GM18951 (cell line): ENCODE data around the gene CDK2AP2.
A peak's percentile ranks its signal among the peaks of the same experiment; 100 is the strongest.
"Not testable (repeated sequence)": the region's sequence is repeated elsewhere in the genome, so short reads cannot be mapped to it uniquely, and the experiment has no call there.

Experiments used
- POLR2A ChIP-seq: IDR thresholded peaks from 4 replicates; pipeline ENCODE4 v1.6.1; 2011; ENCODE audit warnings: mild to moderate bottlenecking; ENCODE audit not compliant: insufficient read length, insufficient read depth; ENCODE audit errors: extremely low read depth
- in situ Hi-C: fragments of 300-500 bp; cut with MboI; formaldehyde crosslinking; loops from one replicate; pipeline ENCODE4 v1.12.0; 2022; ENCODE audit warnings: low sequenced_read_pairs, mixed read lengths, inconsistent platforms; ENCODE audit not compliant: unreplicated experiment

CDK2AP2 gene, protein sequence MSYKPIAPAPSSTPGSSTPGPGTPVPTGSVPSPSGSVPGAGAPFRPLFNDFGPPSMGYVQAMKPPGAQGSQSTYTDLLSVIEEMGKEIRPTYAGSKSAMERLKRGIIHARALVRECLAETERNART

DNA sequence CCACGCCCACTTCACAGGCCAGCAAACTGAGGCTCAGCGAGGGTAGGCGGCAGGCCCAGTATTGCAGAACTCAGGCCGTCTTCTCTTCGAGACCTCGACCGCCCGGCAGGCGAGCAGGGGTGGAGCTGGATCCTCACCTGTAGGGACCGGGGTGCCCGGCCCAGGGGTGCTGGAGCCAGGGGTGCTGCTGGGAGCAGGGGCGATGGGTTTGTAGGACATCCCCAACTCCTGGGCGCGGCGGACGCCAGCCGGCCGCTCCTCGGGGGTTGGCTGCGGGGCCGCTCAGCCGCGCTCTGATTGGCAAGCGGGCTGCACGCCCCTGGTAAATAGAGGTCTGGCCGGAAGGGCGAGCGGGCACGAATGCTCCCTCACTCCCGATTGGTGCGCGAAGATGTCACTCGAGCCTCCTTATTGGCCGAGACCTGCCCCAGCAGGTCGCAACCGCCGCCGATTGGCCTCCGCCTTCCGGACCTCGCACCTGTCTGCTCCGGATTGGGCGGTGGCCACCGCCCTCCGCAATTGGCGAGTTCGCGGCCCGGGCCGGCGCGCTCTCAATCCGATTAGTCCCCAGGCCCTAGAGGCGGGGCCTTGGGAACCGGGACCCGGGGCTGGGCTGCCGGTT is at the start of gene CDK2AP2:
CDK2AP2 (minus strand) TSS at position 299 of the 622 bp plus-strand sequence; CDS start at position 219, 80 bp downstream.
- in situ Hi-C loops = no loop called here
- TF ChIP-seq POLR2A = peak; percentile 82

DNA sequence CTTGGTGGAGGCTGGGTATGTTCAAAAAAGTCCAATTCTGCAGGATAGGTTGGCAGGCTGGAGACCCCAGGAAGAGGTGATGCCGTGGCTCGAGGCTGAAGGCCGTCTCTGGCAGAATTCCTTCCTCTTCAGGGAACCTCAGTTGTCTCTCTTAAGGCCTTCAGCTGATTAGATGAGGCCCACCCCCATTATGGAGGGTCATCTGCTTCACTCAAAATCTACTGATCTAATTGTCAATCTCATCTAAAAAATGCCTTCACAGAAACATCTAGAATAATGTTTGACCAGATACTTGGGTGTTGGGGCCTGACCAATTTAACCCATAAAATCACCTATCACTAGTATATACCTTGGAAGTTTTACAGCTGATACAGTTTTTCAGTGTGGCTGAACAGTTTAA is 48.3 kb upstream of the CDK2AP2 start:
- TF ChIP-seq POLR2A = no peak
- in situ Hi-C loops = no loop called here

DNA sequence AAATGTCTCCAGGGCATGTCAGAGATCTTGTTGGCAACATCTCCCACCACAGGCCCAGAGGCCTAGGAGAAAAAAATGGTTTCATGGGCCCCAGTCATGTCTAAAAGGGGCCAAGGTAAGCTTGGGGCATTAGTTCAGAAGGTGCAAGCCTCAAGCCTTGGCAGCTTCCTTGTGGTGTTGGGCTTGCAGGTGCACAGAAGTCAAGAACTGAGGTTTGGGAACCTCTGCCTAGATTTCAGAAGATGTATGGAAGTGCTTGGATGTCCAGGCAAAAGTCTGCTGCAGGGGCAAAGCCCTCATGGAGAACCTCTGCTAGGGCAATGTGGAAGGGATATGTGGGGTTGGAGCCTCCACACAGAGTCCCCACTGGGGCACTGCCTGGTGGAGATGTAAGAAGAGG is 43.7 kb upstream of the CDK2AP2 start:
- in situ Hi-C loops = not testable (repeated sequence)

DNA sequence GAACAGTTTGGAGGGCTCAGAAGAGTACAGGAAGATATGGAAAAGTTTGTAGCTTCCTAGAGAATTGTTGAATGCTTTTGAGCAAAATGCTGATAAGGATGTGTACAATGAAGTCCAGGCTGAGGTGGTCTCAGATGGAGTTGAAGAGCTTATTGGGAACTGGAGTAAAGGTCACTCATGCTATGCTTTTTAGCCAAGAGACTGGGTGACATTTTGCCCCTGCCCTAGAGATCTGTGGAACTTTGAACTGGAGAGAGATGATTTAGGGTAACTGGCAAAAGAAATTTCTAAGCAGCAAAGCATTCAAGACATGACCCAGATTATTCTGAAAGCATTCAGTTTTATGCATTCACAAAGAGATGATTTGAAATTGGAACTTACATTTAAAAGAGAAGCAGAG is 43.2 kb upstream of the CDK2AP2 start:
- no peak for TF ChIP-seq POLR2A
- in situ Hi-C loops = no loop called here

DNA sequence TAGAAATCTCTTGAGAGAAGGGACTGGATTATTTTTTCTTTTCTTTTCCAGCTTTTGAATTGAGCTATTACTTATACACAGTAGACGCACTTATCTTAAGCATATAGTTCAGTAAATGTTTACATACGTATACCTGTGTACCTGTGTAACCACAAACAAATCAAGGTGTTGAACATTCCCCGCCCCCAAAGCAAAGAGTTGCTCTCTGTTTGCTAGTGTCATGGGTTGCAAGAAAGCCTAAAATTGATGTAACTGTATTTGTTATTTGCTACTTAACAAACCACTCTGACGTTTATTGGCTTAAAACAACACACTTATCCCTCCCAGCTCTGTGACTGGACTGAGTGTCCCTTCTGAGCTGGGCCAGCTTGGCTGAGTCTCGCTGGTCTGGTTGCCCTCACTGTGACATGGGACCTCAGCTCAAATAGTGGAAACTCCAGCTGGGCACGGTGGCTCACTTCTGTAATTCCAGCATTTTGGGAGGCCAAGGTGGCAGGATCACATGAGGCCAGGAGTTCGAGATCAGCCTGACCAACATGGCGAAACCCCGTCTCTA is 40.7 kb upstream of the CDK2AP2 start:
- TF ChIP-seq POLR2A = no peak
- in situ Hi-C loops = no loop called here

DNA sequence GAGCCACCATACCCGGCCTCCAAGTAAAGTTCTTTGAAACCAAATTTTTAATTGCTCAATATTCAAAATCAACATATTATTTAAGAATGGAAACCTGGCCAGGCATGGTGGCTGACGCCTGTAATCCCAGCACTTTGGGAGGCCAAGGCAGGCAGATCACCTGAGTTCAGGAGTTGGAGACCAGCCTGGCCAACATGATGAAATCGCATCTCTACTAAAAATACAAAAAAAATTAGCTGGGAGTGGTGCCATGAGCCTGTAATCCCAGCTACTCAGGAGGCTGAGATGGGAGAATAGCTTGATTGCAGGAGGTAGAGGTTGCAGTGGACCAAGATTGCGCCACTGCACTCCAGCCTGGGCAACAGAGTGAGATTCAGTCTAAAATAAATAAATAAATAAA is 40.1 kb upstream of the CDK2AP2 start:
- in situ Hi-C loops = not testable (repeated sequence)

DNA sequence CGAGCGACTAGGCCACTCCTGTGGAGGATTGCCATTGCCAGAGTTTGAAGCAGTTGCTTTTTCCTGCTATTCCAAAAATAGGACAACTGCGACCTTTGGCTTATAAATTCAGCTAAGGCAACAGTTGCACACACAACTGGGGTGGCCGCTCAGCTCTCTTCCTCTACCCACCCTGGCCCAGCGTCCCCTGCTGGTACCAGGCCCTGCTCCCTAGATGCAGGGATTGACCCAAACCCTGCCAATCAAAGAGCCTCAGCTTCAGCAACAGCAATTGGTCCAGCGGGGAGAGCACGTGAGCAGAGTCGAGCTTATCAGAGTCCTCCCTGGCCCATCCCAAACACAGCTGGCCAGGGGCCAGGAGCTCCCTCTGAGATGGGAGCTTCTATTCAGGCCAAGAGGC is 37.3 kb upstream of the CDK2AP2 start:
- in situ Hi-C loops = no loop called here
- TF ChIP-seq POLR2A = no peak

DNA sequence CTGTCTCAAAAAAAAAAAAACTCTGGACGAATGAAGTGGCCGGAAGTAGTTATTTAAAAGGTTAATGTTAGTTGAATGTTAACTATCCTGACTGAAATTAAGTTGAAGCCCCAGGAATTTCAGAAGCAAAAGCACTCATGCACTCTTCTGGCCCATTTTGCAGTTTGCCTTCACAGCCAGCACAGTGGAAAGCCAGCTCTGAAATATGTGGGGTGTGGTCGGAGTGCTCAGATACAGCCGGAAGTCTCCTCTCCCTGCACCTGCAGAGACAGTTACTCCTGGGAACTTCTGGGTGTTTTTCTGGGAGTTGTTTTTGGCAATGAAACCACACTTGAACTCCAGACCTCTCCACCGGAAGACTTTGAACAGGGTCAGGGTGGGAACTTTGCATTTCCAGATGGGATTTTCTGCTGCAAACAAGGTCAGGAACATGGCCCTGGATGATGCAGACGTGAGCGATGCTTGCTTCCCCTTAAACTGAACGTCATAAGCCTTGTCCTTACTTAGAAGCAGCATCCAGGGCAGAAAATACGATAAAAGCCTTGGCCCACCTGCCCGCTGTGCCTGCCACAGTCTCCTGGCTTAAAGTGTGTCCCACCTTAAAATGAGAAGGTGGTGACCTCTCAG is 36.8 kb upstream of the CDK2AP2 start:
- in situ Hi-C loops = no loop called here
- TF ChIP-seq POLR2A = no peak

DNA sequence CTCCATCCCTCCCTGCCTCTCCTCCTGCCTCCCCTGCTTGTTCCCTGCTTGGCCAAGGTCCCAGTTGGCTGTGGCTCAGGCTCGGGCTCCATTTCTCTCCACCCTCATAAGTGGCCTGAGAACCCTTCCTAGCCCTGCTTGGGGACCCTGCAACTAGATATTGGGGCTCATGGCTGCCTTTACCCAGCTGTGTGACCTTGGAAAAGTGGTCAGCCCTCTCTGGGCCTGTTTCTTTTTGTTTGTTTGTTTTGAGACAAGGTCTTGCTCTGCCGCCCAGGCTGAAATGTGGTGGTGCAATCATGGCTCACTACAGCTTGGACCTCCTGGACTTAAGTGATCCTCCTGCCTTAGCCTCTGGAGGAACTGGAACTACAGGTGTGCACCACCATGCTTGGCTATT is 35.6 kb upstream of the CDK2AP2 start:
- no peak for TF ChIP-seq POLR2A
- in situ Hi-C loops = no loop called here

DNA sequence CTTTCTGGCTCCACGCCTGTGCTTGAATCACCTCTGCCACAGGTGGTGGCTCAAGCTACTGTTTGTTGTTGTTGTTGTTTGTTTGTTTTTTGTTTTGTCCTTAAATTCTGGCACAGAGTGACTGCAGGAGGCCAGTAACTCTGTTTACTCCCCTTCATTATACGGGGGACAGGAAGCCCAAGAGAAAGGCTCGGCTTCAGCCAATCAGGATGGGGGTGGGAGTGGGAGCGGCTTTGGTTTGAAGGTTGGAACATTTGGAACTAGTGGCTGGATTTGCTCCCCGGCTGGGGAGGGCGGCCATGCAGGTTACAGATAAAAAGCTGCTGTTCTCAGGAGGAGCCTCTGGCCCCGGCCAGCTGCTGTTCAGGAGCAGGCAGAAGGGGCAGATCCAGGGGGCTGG is 35.0 kb upstream of the CDK2AP2 start:
- in situ Hi-C loops = no loop called here
- no peak for TF ChIP-seq POLR2A

DNA sequence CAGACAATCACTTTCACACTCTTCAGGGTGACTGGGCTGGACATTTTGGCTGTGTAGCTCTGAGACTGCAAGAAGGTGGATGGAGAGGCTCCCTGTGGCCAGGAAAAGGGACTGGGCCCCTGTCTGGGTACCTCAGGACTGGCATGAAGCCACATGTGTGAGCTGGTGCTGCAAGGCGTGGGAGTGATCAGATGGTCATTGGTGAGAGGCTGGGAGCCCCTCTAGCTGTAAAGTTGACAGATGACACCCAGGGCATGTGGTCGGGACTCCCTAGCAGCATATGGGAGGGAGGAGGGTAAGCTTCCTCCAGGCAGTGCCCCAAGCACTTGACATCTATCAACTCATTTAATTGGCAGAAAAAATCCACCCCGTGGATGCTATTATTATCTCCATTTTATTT is 34.2 kb upstream of the CDK2AP2 start:
- in situ Hi-C loops = no loop called here
- TF ChIP-seq POLR2A = no peak

DNA sequence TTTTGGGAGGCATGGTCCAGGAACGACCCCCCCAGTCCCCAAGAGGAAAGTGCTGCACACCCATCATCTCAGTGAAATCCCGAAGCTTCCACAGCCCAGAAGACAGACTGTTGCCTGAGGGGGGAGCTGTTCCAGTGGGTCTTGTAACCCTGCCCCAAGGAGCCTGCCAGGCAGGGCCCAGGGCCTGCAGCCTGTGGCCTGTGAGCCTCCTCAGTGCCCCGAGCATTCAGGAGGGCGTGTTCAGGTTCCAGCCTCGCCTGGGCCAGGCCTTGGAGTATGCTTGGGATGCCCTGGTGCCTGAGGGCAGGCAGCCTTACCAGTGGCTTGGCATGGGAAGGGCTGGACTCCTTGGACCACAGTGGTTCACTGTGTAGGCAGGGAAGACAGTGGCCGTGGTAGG is 33.2 kb upstream of the CDK2AP2 start:
- TF ChIP-seq POLR2A = no peak

DNA sequence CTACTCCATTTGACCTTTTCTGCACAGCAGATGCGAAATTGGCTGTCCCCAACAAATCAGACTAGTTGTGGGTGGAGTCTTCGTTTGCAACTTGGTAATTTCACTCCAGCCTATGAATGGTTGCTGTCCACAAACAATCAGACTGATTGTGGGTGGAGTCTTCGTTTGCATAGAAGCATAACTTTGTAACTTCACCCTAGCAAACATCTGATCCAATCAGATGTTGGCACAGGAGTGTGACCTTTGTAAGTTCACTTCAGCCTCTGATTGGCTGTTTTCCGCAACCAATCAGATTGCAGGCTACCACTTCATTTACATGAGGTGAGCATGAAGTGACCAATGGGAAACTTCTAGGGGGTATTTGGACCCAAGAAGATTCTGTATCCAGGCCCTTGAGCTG is 31.6 kb upstream of the CDK2AP2 start:
- in situ Hi-C loops = no loop called here
- no peak for TF ChIP-seq POLR2A

More for the DNA sequence above, 33.2 kb upstream of the CDK2AP2 start:
- in situ Hi-C loops = no loop called here

DNA sequence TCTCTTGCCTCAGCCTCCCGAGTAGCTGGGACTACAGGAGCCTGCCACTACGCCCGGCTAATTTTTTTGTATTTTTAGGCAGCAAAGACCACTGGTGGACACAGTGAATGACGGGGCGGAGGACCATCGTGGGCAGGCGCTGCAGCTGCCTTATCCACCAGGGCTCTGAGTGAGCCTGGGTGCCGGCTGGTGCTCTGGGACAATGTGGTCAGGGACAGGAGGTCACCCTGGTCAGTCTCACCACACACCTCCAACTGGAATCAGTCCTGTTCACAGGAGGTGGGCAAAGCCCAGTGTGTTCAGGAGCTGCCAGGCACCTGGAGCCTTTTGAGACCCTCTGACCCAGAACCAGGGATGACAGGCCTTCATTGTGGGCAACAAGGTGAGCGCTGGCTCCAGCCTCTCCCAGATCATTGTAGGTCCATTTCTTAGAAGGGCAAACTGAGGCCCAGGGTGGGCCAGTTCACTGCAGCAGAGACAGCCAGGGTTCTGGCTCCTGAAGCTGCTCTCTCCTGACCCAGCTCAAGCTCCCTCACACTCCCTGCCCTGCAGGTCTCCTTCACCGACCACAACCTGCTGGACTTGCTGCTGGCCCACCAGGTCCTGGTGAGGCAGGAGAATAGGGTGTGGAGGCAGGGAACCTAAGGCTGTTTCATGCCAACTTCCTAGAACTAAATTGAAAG is 31.0 kb upstream of the CDK2AP2 start:
- TF ChIP-seq POLR2A = no peak
- in situ Hi-C loops = no loop called here
